ENCODE results near the gene CPNE8. TPM values are rescaled to one million over a fixed set of nuclear protein-coding genes. Genes with fewer than 3 reads are reported as not detected.

Gene CPNE8
- polyA plus RNA-seq, 1 donor from 2014 or later, result 1.9 TPM

GRCh38 chr12:38898001-38898684 is 7.2 kb downstream of the CPNE8 start:
- Histone ChIP-seq H3K4me2 (ENCODE audit: low read length) (no peak overlapping the region), H3K27me3 (ENCODE audit: insufficient read depth, low read depth, low read length) (no peaks in the 10 kb centered on the region), H3K36me3 (ENCODE audit: insufficient read depth, low read length) (no peaks in the 10 kb centered on the region), H3K9me3 (ENCODE audit: low read length) (no peaks in the 10 kb centered on the region), H4K20me1 (ENCODE audit: insufficient read depth) (no peaks in the 10 kb centered on the region), H2AFZ (ENCODE audit: low read depth, low read length) (no peak overlapping the region), H3K79me2 (replicated peaks; ENCODE audit: insufficient read depth, low read length) (no peaks in the 10 kb centered on the region), H3F3A (ENCODE audit: insufficient read depth, low read length, poor library complexity, severe bottlenecking) (peaks cover under 1% of the 10 kb centered on the region), H3K4me3 (ENCODE audit: low read length) (no peak overlapping the region), H3K9ac (ENCODE audit: low read length) (no peak overlapping the region), H3K9me2 (ENCODE audit: insufficient read depth, low read length) (no peaks in the 10 kb centered on the region), H3K27ac (ENCODE audit: low read length) (no peak overlapping the region)
- no peak for TF ChIP-seq POLR2AphosphoS5 (IDR thresholded peaks at IDR 0.05)
- no peak for TF ChIP-seq EP300 (conservative IDR thresholded peaks at IDR 0.05; ENCODE audit: poor library complexity, severe bottlenecking)
- TF ChIP-seq TAF1 (IDR thresholded peaks at IDR 0.05; ENCODE audit: low read depth), result no peak
- TF ChIP-seq, protein P1, sequence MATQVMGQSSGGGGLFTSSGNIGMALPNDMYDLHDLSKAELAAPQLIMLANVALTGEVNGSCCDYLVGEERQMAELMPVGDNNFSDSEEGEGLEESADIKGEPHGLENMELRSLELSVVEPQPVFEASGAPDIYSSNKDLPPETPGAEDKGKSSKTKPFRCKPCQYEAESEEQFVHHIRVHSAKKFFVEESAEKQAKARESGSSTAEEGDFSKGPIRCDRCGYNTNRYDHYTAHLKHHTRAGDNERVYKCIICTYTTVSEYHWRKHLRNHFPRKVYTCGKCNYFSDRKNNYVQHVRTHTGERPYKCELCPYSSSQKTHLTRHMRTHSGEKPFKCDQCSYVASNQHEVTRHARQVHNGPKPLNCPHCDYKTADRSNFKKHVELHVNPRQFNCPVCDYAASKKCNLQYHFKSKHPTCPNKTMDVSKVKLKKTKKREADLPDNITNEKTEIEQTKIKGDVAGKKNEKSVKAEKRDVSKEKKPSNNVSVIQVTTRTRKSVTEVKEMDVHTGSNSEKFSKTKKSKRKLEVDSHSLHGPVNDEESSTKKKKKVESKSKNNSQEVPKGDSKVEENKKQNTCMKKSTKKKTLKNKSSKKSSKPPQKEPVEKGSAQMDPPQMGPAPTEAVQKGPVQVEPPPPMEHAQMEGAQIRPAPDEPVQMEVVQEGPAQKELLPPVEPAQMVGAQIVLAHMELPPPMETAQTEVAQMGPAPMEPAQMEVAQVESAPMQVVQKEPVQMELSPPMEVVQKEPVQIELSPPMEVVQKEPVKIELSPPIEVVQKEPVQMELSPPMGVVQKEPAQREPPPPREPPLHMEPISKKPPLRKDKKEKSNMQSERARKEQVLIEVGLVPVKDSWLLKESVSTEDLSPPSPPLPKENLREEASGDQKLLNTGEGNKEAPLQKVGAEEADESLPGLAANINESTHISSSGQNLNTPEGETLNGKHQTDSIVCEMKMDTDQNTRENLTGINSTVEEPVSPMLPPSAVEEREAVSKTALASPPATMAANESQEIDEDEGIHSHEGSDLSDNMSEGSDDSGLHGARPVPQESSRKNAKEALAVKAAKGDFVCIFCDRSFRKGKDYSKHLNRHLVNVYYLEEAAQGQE (IDR thresholded peaks at IDR 0.05; ENCODE audit: borderline replicate concordance), result no peak
- TF ChIP-seq EZH2 (IDR thresholded peaks at IDR 0.05; ENCODE audit: borderline replicate concordance, insufficient read depth, low read length, poor library complexity, severe bottlenecking), result no peak
- TF ChIP-seq CTCF (IDR thresholded peaks at IDR 0.05; ENCODE audit: poor library complexity, severe bottlenecking), result no peak
- no peak for TF ChIP-seq RAD21 (conservative IDR thresholded peaks at IDR 0.05)
- no peak for TF ChIP-seq MXI1 (conservative IDR thresholded peaks at IDR 0.05; ENCODE audit: poor library complexity, severe bottlenecking)

- no peaks in the 10 kb centered on the region for H3K9me3 ChIP-seq (ENCODE audit: low read length)
- TF ChIP-seq POLR2AphosphoS5 (IDR thresholded peaks at IDR 0.05) (no peak), CTCF (IDR thresholded peaks at IDR 0.05; ENCODE audit: poor library complexity, severe bottlenecking) (no peak), TAF1 (IDR thresholded peaks at IDR 0.05; ENCODE audit: low read depth) (no peak), EP300 (conservative IDR thresholded peaks at IDR 0.05; ENCODE audit: poor library complexity, severe bottlenecking) (no peak), MXI1 (conservative IDR thresholded peaks at IDR 0.05; ENCODE audit: poor library complexity, severe bottlenecking) (no peak), RAD21 (conservative IDR thresholded peaks at IDR 0.05) (no peak), SMC3 (conservative IDR thresholded peaks at IDR 0.05; ENCODE audit: poor library complexity) (no peak), EZH2 (IDR thresholded peaks at IDR 0.05; ENCODE audit: borderline replicate concordance, insufficient read depth, low read length, poor library complexity, severe bottlenecking) (no peak)
- TF ChIP-seq, protein P1 (IDR thresholded peaks at IDR 0.05; ENCODE audit: borderline replicate concordance), result no peak
- H3K27ac ChIP-seq (ENCODE audit: low read length), result no peak overlapping the region
- H3K9ac ChIP-seq (ENCODE audit: low read length), result no peak overlapping the region
- no peaks in the 10 kb centered on the region for H3F3A ChIP-seq (ENCODE audit: insufficient read depth, low read length, poor library complexity, severe bottlenecking)
- H3K4me3 ChIP-seq (ENCODE audit: low read length), result no peak overlapping the region
- H3K4me2 ChIP-seq (ENCODE audit: low read length), result no peak overlapping the region
- H2AFZ ChIP-seq (ENCODE audit: low read depth, low read length), result no peak overlapping the region
- H3K79me2 ChIP-seq (replicated peaks; ENCODE audit: insufficient read depth, low read length), result no peaks in the 10 kb centered on the region
- no peaks in the 10 kb centered on the region for H3K36me3 ChIP-seq (ENCODE audit: insufficient read depth, low read length)
- H4K20me1 ChIP-seq (ENCODE audit: insufficient read depth), result no peaks in the 10 kb centered on the region
- no peaks in the 10 kb centered on the region for H3K27me3 ChIP-seq (ENCODE audit: insufficient read depth, low read depth, low read length)
- H3K9me2 ChIP-seq (ENCODE audit: insufficient read depth, low read length), result no peaks in the 10 kb centered on the region
Measured at GRCh38 chr12:38895446-38895845, 9.9 kb downstream of the CPNE8 start.

Data from neural cell (in vitro differentiated cells).